HepG2 (cell line): Measurements from ENCODE around the gene PKD1L1. TPM values are rescaled to one million over a fixed set of nuclear protein-coding genes. Genes with fewer than 3 reads are reported as not detected.

Experiments
- ARNT2 ChIP-seq: sonication (generic); formaldehyde crosslinking; IDR thresholded peaks from 2 replicates; pipeline ENCODE4 v1.8.0; 2022; ENCODE audit warnings: mild to moderate bottlenecking, low read depth, missing genetic modification reagents, moderate library complexity
- ASH2L ChIP-seq: fragments of 300-600, 200-600 bp; sonication (generic); IDR thresholded peaks from 2 replicates; pipeline ENCODE4 v1.7.0; 2017; ENCODE audit warnings: low read depth, mild to moderate bottlenecking, moderate library complexity, mixed read lengths, low read length; ENCODE audit not compliant: insufficient read length
- ATF6 ChIP-seq: sonication (generic); formaldehyde crosslinking; conservative IDR thresholded peaks from 2 replicates; pipeline ENCODE4 v1.4.0; 2020; ENCODE audit warnings: missing genetic modification reagents
- BHLHE40 ChIP-seq: IDR thresholded peaks from 2 replicates; pipeline ENCODE4 v1.6.1; 2011; ENCODE audit warnings: low read length, improper control_type of control experiment
- CHD4 ChIP-seq: fragments of 200-600 bp; sonication (generic); IDR thresholded peaks from 2 replicates; pipeline ENCODE4 v1.7.0; 2017; ENCODE audit warnings: mild to moderate bottlenecking, low read length, borderline replicate concordance
- HBP1 ChIP-seq: IDR thresholded peaks from 2 replicates; pipeline ENCODE4 v1.6.1; 2016; ENCODE audit warnings: low read depth, control low read depth
- HNRNPLL ChIP-seq: fragments of 200-400 bp; formaldehyde crosslinking; IDR thresholded peaks from 2 replicates; pipeline ENCODE4 v1.6.1; 2017; ENCODE audit warnings: mild to moderate bottlenecking, low read depth, low read length; ENCODE audit not compliant: poor library complexity, severe bottlenecking
- JARID2 ChIP-seq: sonication (generic); formaldehyde crosslinking; IDR thresholded peaks from 2 replicates; pipeline ENCODE4 v1.8.1; 2023; ENCODE audit warnings: missing genetic modification reagents, inconsistent platforms; ENCODE audit not compliant: insufficient replicate concordance
- KLF13 ChIP-seq: sonication (generic); formaldehyde crosslinking; IDR thresholded peaks from 2 replicates; pipeline ENCODE4 v1.4.0; 2020; ENCODE audit warnings: mild to moderate bottlenecking, missing genetic modification reagents
- KLF15 ChIP-seq: sonication (generic); formaldehyde crosslinking; IDR thresholded peaks from 2 replicates; pipeline ENCODE4 v1.8.1; 2023; ENCODE audit warnings: borderline replicate concordance, mild to moderate bottlenecking, inconsistent platforms, missing genetic modification reagents, mixed read lengths
- NFIC ChIP-seq: IDR thresholded peaks from 2 replicates; pipeline ENCODE4 v1.6.1; 2012; ENCODE audit warnings: mild to moderate bottlenecking, low read length, inconsistent platforms
- PHB2 ChIP-seq: fragments of 450-650 bp; IDR thresholded peaks from 2 replicates; pipeline ENCODE4 v1.6.1; 2018; ENCODE audit not compliant: partially characterized antibody
- PTBP1 ChIP-seq: fragments of 200-400 bp; formaldehyde crosslinking; IDR thresholded peaks from 2 replicates; pipeline ENCODE4 v1.6.1; 2018; ENCODE audit warnings: low read length, low read depth; ENCODE audit not compliant: poor library complexity, severe bottlenecking
- RFX3 ChIP-seq: IDR thresholded peaks from 2 replicates; pipeline ENCODE4 v1.6.1; 2016; ENCODE audit warnings: missing biosample characterization, missing genetic modification reagents
- TBX2 ChIP-seq: sonication (generic); formaldehyde crosslinking; IDR thresholded peaks from 2 replicates; pipeline ENCODE4 v1.5.0; 2020; ENCODE audit warnings: missing genetic modification reagents, mild to moderate bottlenecking, borderline replicate concordance
- TIGD3 ChIP-seq: sonication (generic); formaldehyde crosslinking; IDR thresholded peaks from 2 replicates; pipeline ENCODE4 v1.5.1; 2020; ENCODE audit warnings: mild to moderate bottlenecking, missing genetic modification reagents, borderline replicate concordance
- ZKSCAN5 ChIP-seq: sonication (generic); formaldehyde crosslinking; IDR thresholded peaks from 2 replicates; pipeline ENCODE4 v1.5.1; 2020; ENCODE audit warnings: mild to moderate bottlenecking, missing genetic modification reagents
- ZNF121 ChIP-seq: sonication (generic); formaldehyde crosslinking; IDR thresholded peaks from 2 replicates; pipeline ENCODE4 v1.5.0; 2020; ENCODE audit warnings: mild to moderate bottlenecking, missing genetic modification reagents
- ZNF275 ChIP-seq: sonication (generic); formaldehyde crosslinking; IDR thresholded peaks from 2 replicates; pipeline ENCODE4 v1.8.0; 2022; ENCODE audit warnings: missing genetic modification reagents, mild to moderate bottlenecking, inconsistent platforms, borderline replicate concordance
- ZNF432 ChIP-seq: sonication (generic); formaldehyde crosslinking; IDR thresholded peaks from 2 replicates; pipeline ENCODE4 v1.5.0; 2020; ENCODE audit warnings: missing genetic modification reagents, mild to moderate bottlenecking, borderline replicate concordance
- ZNF441 ChIP-seq: sonication (generic); formaldehyde crosslinking; IDR thresholded peaks from 2 replicates; pipeline ENCODE4 v1.7.0; 2021; ENCODE audit warnings: missing genetic modification reagents, borderline replicate concordance
- ZNF839 ChIP-seq: sonication (generic); formaldehyde crosslinking; IDR thresholded peaks from 2 replicates; pipeline ENCODE4 v1.4.0; 2020; ENCODE audit warnings: missing genetic modification reagents, mild to moderate bottlenecking, borderline replicate concordance
- ZSCAN21 ChIP-seq: sonication (generic); formaldehyde crosslinking; IDR thresholded peaks from 2 replicates; pipeline ENCODE4 v1.8.0; 2022; ENCODE audit warnings: mild to moderate bottlenecking, missing genetic modification reagents, moderate library complexity, borderline replicate concordance
- polyA plus RNA-seq, 8 experiments: library from polyadenylated mRNA; depleted of rRNA in 3 of 8; stranded (reverse) in 7 of 8; unstranded in 1 of 8; fragments of >200 nt; fragmentation: Illumina TruSeq in 4 of 8; extraction: Trizol in 4 of 8; gene quantifications; 2 replicates each; pipeline versions ENCODE4 v1.2.1 to v1.2.3, GENCODE V29; 2011 to 2016; ENCODE audit warnings: low read depth in 4 of 8, missing spikeins in 1 of 8, mixed read lengths in 1 of 8; ENCODE audit not compliant: insufficient read depth in 1 of 8
- total RNA-seq, 5 experiments: library from RNA; depleted of rRNA; stranded (reverse); fragments of >200 nt; fragmentation: Illumina TruSeq; extraction: Trizol; gene quantifications; 2 replicates each; pipeline ENCODE4 v1.2.3, GENCODE V29; 2016; ENCODE audit warnings: low read depth in 1 of 5

PKD1L1 gene
- total and polyA plus RNA-seq, 2 of the 13 experiments (the other 11 are each of a cell fraction or from before 2014, with no cell fraction given) = 0.01 TPM; not detected in 1

GRCh38 chr7:47763063-47763974 lies 184.9 kb downstream of the PKD1L1 start (continued):
- TF ChIP-seq ZNF275 = peak; percentile 57; the same call in 1 of the 2 replicates
- TF ChIP-seq ZKSCAN5 (CRISPR knock-in tag) = no peak
- 0 out of 2 replicates have a peak, but pooled peaks have one; percentile 60 for TF ChIP-seq ZSCAN21 (CRISPR knock-in tag)
- peak; percentile 47; the same call in 1 of the 2 replicates for TF ChIP-seq CHD4
- TF ChIP-seq TIGD3 (CRISPR knock-in tag) = no peak
- peak; percentile 99 for TF ChIP-seq NFIC
- TF ChIP-seq HNRNPLL = no peak
- TF ChIP-seq KLF15 (CRISPR knock-in tag) = no peak
- TF ChIP-seq ZNF441 (CRISPR knock-in tag) = peak; percentile 35; the same call in 1 of the 2 replicates
- no peak for TF ChIP-seq HBP1
- peak; percentile 51; the same call in 1 of the 2 replicates for TF ChIP-seq BHLHE40
- peak; percentile 98 for TF ChIP-seq TBX2 (CRISPR knock-in tag)
- TF ChIP-seq ASH2L = peak; percentile 91
- no peak for TF ChIP-seq ZNF432 (CRISPR knock-in tag)
- TF ChIP-seq KLF13 = no peak
- peak; percentile 64; the same call in 1 of the 2 replicates for TF ChIP-seq ARNT2
- no peak for TF ChIP-seq JARID2 (CRISPR knock-in tag)
- TF ChIP-seq ZNF121 = 0 out of 2 replicates have a peak, but pooled peaks have one; percentile 6
- TF ChIP-seq PTBP1 = no peak
- no peak for TF ChIP-seq PHB2
- TF ChIP-seq RFX3 = peak; percentile 55
- no peak for TF ChIP-seq ZNF839 (CRISPR knock-in tag)
- no peak for TF ChIP-seq ATF6 (CRISPR knock-in tag)
